Stomach (tissue), 4 donors: ENCODE results near the gene COL16A1.

Experiments
- POLR2A ChIP-seq, 4 donors: fragments of 450-650 bp; IDR thresholded peaks; one replicate each; pipeline ENCODE4 v1.6.1; 2016; ENCODE audit warnings: antibody characterized with exemption in 4 of 4, control low read depth in 2 of 4, mild to moderate bottlenecking in 1 of 4, moderate library complexity in 1 of 4
- POLR2AphosphoS5 ChIP-seq, 3 donors: sonication (generic); formaldehyde crosslinking; IDR thresholded peaks; one replicate each; pipeline ENCODE4 v1.6.1; 2016; ENCODE audit warnings: antibody characterized with exemption in 3 of 3
- TF ChIP-seq, protein P1 (sequence below), 7 experiments: fragments of 450-650 bp in 4 of 7; fragments of 200-600 bp in 3 of 7; sonication (generic) in 3 of 7; IDR thresholded peaks; one replicate each; pipeline ENCODE4 v1.5.1; 2016 to 2019; ENCODE audit warnings: antibody characterized with exemption in 7 of 7, control low read depth in 2 of 7, mild to moderate bottlenecking in 1 of 7

DNA sequence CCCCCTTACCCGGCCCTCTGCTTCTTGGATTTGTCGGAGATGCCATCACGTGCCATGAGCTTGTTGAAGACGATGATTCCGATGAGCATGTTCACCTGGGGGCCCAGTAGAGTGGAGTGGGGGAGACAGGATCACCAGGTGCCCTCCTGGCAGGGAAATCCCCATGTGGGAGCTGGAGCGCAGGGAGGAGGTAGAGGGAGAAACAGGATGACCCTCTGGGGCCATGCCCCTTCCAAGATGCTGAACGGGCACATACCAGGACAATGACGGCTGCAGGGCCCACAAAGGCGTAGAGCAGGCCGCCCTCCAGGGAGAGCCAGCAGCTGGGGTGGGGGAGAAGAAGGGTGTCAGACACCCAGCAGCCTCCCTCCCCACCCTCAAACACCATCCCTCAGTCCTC is 31.8 kb upstream of the COL16A1 start:
- TF ChIP-seq, protein P1, sequence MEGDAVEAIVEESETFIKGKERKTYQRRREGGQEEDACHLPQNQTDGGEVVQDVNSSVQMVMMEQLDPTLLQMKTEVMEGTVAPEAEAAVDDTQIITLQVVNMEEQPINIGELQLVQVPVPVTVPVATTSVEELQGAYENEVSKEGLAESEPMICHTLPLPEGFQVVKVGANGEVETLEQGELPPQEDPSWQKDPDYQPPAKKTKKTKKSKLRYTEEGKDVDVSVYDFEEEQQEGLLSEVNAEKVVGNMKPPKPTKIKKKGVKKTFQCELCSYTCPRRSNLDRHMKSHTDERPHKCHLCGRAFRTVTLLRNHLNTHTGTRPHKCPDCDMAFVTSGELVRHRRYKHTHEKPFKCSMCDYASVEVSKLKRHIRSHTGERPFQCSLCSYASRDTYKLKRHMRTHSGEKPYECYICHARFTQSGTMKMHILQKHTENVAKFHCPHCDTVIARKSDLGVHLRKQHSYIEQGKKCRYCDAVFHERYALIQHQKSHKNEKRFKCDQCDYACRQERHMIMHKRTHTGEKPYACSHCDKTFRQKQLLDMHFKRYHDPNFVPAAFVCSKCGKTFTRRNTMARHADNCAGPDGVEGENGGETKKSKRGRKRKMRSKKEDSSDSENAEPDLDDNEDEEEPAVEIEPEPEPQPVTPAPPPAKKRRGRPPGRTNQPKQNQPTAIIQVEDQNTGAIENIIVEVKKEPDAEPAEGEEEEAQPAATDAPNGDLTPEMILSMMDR (IDR thresholded peaks at IDR 0.05), result no peak
- TF ChIP-seq POLR2AphosphoS5 (IDR thresholded peaks at IDR 0.05), result no peak
- TF ChIP-seq POLR2A (IDR thresholded peaks at IDR 0.05), result no peak
